Neural cell (in vitro differentiated cells): ENCODE data around the gene DSCAML1. TPM values are rescaled to one million over a fixed set of nuclear protein-coding genes. Genes with fewer than 3 reads are reported as not detected.

Source experiments
- H2AFZ ChIP-seq: fragments of 200-600, 300-800 bp; sonication (generic), shearing (Covaris generic); 2 replicates; pipeline ENCODE4 v1.6.0; 2014; ENCODE audit warnings: low read depth, mild to moderate bottlenecking, antibody characterized with exemption, low read length, moderate library complexity
- H3F3A ChIP-seq: fragments of 200-600 bp; shearing (Covaris generic); 2 replicates; pipeline ENCODE4 v1.6.1; 2016; ENCODE audit warnings: mild to moderate bottlenecking, moderate library complexity, mixed read lengths, antibody characterized with exemption, low read length; ENCODE audit not compliant: insufficient read depth, poor library complexity, severe bottlenecking
- H3K27ac ChIP-seq: fragments of 200-600, 300-800 bp; sonication (generic), shearing (Covaris generic); 2 replicates; pipeline ENCODE4 v1.5.1; 2014; ENCODE audit warnings: mild to moderate bottlenecking, low read length, moderate library complexity
- H3K27me3 ChIP-seq: fragments of 300-800, 200-600 bp; sonication (generic), shearing (Covaris generic); 2 replicates; pipeline ENCODE4 v1.6.0; 2014; ENCODE audit warnings: mild to moderate bottlenecking, low read depth, low read length, moderate library complexity; ENCODE audit not compliant: insufficient read depth
- H3K36me3 ChIP-seq: fragments of 300-800, 200-600 bp; sonication (generic), shearing (Covaris generic); 2 replicates; pipeline ENCODE4 v1.5.1; 2014; ENCODE audit warnings: mild to moderate bottlenecking, antibody characterized with exemption, low read length, moderate library complexity; ENCODE audit not compliant: insufficient read depth
- H3K4me2 ChIP-seq: fragments of 300-800, 200-600 bp; sonication (generic), shearing (Covaris generic); 2 replicates; pipeline ENCODE4 v1.6.0; 2014; ENCODE audit warnings: mild to moderate bottlenecking, low read length
- H3K4me3 ChIP-seq: fragments of 300-800, 200-600 bp; sonication (generic), shearing (Covaris generic); 2 replicates; pipeline ENCODE4 v1.5.1; 2014; ENCODE audit warnings: mild to moderate bottlenecking, low read length, moderate library complexity
- H3K79me2 ChIP-seq: fragments of 200-600 bp; shearing (Covaris generic); replicated peaks from 2 replicates; pipeline ENCODE4 v1.6.0; 2014; ENCODE audit warnings: mild to moderate bottlenecking, low read length, moderate library complexity; ENCODE audit not compliant: insufficient read depth
- H3K9ac ChIP-seq: fragments of 300-800, 200-600 bp; sonication (generic), shearing (Covaris generic); 2 replicates; pipeline ENCODE4 v1.6.1; 2016; ENCODE audit warnings: mild to moderate bottlenecking, low read length, mixed read lengths
- H3K9me2 ChIP-seq: fragments of 200-600 bp; shearing (Covaris generic); 2 replicates; pipeline ENCODE4 v1.6.1; 2016; ENCODE audit warnings: mild to moderate bottlenecking, low read length, mixed read lengths; ENCODE audit not compliant: insufficient read depth
- H3K9me3 ChIP-seq: fragments of 200-600, 300-800 bp; sonication (generic), shearing (Covaris generic); 2 replicates; pipeline ENCODE4 v1.6.1; 2016; ENCODE audit warnings: mild to moderate bottlenecking, mixed run types, low read length, moderate library complexity, mixed read lengths
- H4K20me1 ChIP-seq: fragments of 200-600 bp; shearing (Covaris generic); 2 replicates; pipeline ENCODE4 v1.6.1; 2016; ENCODE audit warnings: mild to moderate bottlenecking, mixed run types; ENCODE audit not compliant: insufficient read depth
- CTCF ChIP-seq: fragments of 450-650 bp; IDR thresholded peaks from 2 replicates; pipeline ENCODE4 v1.5.1; 2014; ENCODE audit warnings: antibody characterized with exemption, mild to moderate bottlenecking, moderate library complexity; ENCODE audit not compliant: poor library complexity, severe bottlenecking
- EP300 ChIP-seq: fragments of 450-650 bp; conservative IDR thresholded peaks from 2 replicates; pipeline ENCODE4 v1.6.1; 2014; ENCODE audit warnings: antibody characterized with exemption, mild to moderate bottlenecking, moderate library complexity; ENCODE audit not compliant: poor library complexity, severe bottlenecking
- EZH2 ChIP-seq: fragments of 200-600, 300-800 bp; shearing (Covaris generic), sonication (generic); IDR thresholded peaks from 2 replicates; pipeline ENCODE4 v1.6.1; 2014; ENCODE audit warnings: antibody characterized with exemption, low read length, borderline replicate concordance, mild to moderate bottlenecking; ENCODE audit not compliant: insufficient read depth, poor library complexity, severe bottlenecking
- MXI1 ChIP-seq: fragments of 450-650 bp; conservative IDR thresholded peaks from 2 replicates; pipeline ENCODE4 v1.6.1; 2014; ENCODE audit warnings: antibody characterized with exemption, mild to moderate bottlenecking; ENCODE audit not compliant: poor library complexity, severe bottlenecking
- POLR2AphosphoS5 ChIP-seq: IDR thresholded peaks from 2 replicates; pipeline ENCODE4 v1.6.1; 2012
- RAD21 ChIP-seq: fragments of 450-650 bp; conservative IDR thresholded peaks from 2 replicates; pipeline ENCODE4 v1.6.1; 2014; ENCODE audit warnings: antibody characterized with exemption, mild to moderate bottlenecking, moderate library complexity
- SMC3 ChIP-seq: fragments of 450-650 bp; conservative IDR thresholded peaks from 2 replicates; pipeline ENCODE4 v1.6.1; 2014; ENCODE audit warnings: antibody characterized with exemption, mild to moderate bottlenecking, moderate library complexity; ENCODE audit not compliant: poor library complexity
- TAF1 ChIP-seq: IDR thresholded peaks from 2 replicates; pipeline ENCODE4 v1.6.1; 2012; ENCODE audit warnings: low read depth
- polyA plus RNA-seq: library from polyadenylated mRNA; depleted of rRNA; stranded (reverse); fragments of >200 nt; gene quantifications from 2 replicates; pipeline ENCODE4 v1.2.3, GENCODE V29; 2014
- TF ChIP-seq, protein P1 (sequence below): IDR thresholded peaks from 2 replicates; pipeline ENCODE4 v1.6.1; 2012; ENCODE audit warnings: borderline replicate concordance

Gene DSCAML1
- polyA plus RNA-seq, 1 donor from 2014 or later, result 1.3 TPM

GRCh38 chr11:117550466-117550865 lies 246.6 kb downstream of the DSCAML1 start:
- Histone ChIP-seq H3K36me3 (no peaks in the 10 kb centered on the region), H3F3A (peaks cover 10% of the 10 kb centered on the region), H3K27me3 (no peaks in the 10 kb centered on the region), H2AFZ (no peak overlapping the region), H4K20me1 (no peaks in the 10 kb centered on the region), H3K4me3 (no peak overlapping the region), H3K27ac (no peak overlapping the region), H3K9me2 (no peaks in the 10 kb centered on the region), H3K79me2 (no peaks in the 10 kb centered on the region), H3K9me3 (no peaks in the 10 kb centered on the region), H3K4me2 (no peak overlapping the region), H3K9ac (no peak overlapping the region)
- no peak for TF ChIP-seq SMC3
- TF ChIP-seq RAD21, result no peak
- no peak for TF ChIP-seq TAF1
- no peak for TF ChIP-seq CTCF
- TF ChIP-seq, protein P1, sequence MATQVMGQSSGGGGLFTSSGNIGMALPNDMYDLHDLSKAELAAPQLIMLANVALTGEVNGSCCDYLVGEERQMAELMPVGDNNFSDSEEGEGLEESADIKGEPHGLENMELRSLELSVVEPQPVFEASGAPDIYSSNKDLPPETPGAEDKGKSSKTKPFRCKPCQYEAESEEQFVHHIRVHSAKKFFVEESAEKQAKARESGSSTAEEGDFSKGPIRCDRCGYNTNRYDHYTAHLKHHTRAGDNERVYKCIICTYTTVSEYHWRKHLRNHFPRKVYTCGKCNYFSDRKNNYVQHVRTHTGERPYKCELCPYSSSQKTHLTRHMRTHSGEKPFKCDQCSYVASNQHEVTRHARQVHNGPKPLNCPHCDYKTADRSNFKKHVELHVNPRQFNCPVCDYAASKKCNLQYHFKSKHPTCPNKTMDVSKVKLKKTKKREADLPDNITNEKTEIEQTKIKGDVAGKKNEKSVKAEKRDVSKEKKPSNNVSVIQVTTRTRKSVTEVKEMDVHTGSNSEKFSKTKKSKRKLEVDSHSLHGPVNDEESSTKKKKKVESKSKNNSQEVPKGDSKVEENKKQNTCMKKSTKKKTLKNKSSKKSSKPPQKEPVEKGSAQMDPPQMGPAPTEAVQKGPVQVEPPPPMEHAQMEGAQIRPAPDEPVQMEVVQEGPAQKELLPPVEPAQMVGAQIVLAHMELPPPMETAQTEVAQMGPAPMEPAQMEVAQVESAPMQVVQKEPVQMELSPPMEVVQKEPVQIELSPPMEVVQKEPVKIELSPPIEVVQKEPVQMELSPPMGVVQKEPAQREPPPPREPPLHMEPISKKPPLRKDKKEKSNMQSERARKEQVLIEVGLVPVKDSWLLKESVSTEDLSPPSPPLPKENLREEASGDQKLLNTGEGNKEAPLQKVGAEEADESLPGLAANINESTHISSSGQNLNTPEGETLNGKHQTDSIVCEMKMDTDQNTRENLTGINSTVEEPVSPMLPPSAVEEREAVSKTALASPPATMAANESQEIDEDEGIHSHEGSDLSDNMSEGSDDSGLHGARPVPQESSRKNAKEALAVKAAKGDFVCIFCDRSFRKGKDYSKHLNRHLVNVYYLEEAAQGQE, result no peak
- no peak for TF ChIP-seq MXI1
- no peak for TF ChIP-seq POLR2AphosphoS5
- no peak for TF ChIP-seq EP300
- no peak for TF ChIP-seq EZH2

GRCh38 chr11:117549417-117549816 lies 247.6 kb downstream of the DSCAML1 start:
- H3K27me3 ChIP-seq, result no peaks in the 10 kb centered on the region
- H3K9me3 ChIP-seq, result no peaks in the 10 kb centered on the region
- TF ChIP-seq, protein P1, result no peak
- TF ChIP-seq SMC3 (no peak), RAD21 (no peak)
- H3K79me2 ChIP-seq, result no peaks in the 10 kb centered on the region
- no peaks in the 10 kb centered on the region for H3K9me2 ChIP-seq
- H4K20me1 ChIP-seq, result no peaks in the 10 kb centered on the region
- H3K4me2 ChIP-seq, result no peak overlapping the region
- H3K9ac ChIP-seq, result no peak overlapping the region
- H3F3A ChIP-seq, result peaks cover 10% of the 10 kb centered on the region
- no peak overlapping the region for H2AFZ ChIP-seq
- no peak overlapping the region for H3K27ac ChIP-seq
- no peak overlapping the region for H3K4me3 ChIP-seq
- H3K36me3 ChIP-seq, result no peaks in the 10 kb centered on the region
